ENCODE measurements around the gene PLCXD1.

DNA sequence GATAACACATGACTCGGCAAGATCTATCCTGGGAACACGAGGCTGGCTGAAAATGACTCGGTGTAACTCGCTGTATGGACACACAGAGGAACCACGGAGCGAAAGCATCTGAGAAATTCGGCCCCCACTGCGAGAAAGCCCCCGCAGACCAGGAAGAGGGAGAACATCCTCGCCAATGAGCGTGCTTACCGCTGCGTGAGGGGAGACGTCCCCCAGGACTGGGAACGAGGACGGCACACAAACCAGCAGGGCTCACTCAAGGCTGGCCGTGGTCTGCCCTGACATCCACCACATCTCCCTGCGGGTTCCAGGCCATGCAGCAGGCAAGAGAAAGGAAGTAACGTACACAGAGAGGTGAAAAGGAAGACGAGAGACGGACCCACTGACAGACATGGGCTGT is 55.0 kb downstream of the PLCXD1 start:
- no peak for TF ChIP-seq POLR2A (IDR thresholded peaks at IDR 0.05)
- TF ChIP-seq, protein P1, sequence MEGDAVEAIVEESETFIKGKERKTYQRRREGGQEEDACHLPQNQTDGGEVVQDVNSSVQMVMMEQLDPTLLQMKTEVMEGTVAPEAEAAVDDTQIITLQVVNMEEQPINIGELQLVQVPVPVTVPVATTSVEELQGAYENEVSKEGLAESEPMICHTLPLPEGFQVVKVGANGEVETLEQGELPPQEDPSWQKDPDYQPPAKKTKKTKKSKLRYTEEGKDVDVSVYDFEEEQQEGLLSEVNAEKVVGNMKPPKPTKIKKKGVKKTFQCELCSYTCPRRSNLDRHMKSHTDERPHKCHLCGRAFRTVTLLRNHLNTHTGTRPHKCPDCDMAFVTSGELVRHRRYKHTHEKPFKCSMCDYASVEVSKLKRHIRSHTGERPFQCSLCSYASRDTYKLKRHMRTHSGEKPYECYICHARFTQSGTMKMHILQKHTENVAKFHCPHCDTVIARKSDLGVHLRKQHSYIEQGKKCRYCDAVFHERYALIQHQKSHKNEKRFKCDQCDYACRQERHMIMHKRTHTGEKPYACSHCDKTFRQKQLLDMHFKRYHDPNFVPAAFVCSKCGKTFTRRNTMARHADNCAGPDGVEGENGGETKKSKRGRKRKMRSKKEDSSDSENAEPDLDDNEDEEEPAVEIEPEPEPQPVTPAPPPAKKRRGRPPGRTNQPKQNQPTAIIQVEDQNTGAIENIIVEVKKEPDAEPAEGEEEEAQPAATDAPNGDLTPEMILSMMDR (IDR thresholded peaks at IDR 0.05), result no peak

Measured in ovary (tissue), 3 donors.